Spleen (tissue), 7 donors: ENCODE results near the gene NPPB.

Source experiments
- CTCF ChIP-seq, 11 experiments: fragments of 200-600 bp in 7 of 11; fragments of 450-650 bp in 4 of 11; sonication (generic) in 4 of 11; IDR thresholded peaks in 8 of 11; conservative IDR thresholded peaks in 3 of 11; 1 replicate in 7 of 11; 2 replicates in 4 of 11; pipeline versions ENCODE4 v1.4.0 to v1.8.0; 2016 to 2021; ENCODE audit warnings: antibody characterized with exemption in 11 of 11, inconsistent platforms in 4 of 11, mild to moderate bottlenecking in 1 of 11
- POLR2A ChIP-seq, 3 donors: fragments of 450-650 bp; IDR thresholded peaks; one replicate each; pipeline ENCODE4 v1.5.1; 2017; ENCODE audit warnings: antibody characterized with exemption in 3 of 3, mild to moderate bottlenecking in 1 of 3
- donor health status: DM: no; HTN: no; CAD: no; lungs with moderate emphysema.
- donor health status: DM: no; HTN: no; CAD: no.
- donor health status: DM: no; HTN: no; CAD: no.

- TF ChIP-seq CTCF (IDR thresholded peaks at IDR 0.05 in 8 of 11, conservative IDR thresholded peaks at IDR 0.05 in 3 of 11) (no peak), POLR2A (IDR thresholded peaks at IDR 0.05) (no peak)
Measured at GRCh38 chr1:11879311-11880180, 20.8 kb upstream of the NPPB start.
